Stimulated activated CD4-positive, alpha-beta T cell treated with anti-CD3 and anti-CD28 coated beads, Interleukin-15, amount 100 ng/mL, for 48 hours (primary cell): ENCODE data around the gene GCLM.
A peak's percentile ranks its signal among the peaks of the same experiment; 100 is the strongest.
"Not testable (repeated sequence)": the region's sequence is repeated elsewhere in the genome, so short reads cannot be mapped to it uniquely, and the experiment has no call there.

Experiments
- DNase-seq, 2 donors: peaks; one replicate each; pipeline ENCODE4 v3.0.0-alpha.2; 2020; ENCODE audit warnings: low read depth in 2 of 2

Gene GCLM

GRCh38 chr1:93899543-93900207 is 9.6 kb downstream of the GCLM start:
- DNase-seq, result no peak

- DNase-seq, result no peak
These were observed 20.3 kb downstream of the GCLM start for GRCh38 chr1:93888900-93889299.

DNA sequence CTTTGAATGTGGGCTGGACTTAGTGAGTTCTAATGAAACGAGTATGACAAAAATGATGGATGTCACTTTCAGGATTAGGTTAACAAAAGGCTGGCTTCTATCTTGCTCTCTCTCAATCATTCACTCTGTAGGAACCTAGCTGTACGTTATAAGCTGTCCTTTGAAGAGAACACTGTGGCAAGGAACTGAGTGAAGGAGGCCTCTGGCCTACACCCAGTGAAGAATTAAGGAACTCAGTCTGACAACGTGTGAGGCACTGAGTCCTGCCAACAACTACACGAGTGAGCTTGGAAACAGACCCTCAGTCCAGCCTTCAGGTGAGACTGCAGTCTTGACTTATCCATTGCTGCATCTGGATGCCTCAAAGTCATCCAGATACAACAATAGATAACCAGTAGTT is 27.0 kb downstream of the GCLM start:
- no peak for DNase-seq

DNA sequence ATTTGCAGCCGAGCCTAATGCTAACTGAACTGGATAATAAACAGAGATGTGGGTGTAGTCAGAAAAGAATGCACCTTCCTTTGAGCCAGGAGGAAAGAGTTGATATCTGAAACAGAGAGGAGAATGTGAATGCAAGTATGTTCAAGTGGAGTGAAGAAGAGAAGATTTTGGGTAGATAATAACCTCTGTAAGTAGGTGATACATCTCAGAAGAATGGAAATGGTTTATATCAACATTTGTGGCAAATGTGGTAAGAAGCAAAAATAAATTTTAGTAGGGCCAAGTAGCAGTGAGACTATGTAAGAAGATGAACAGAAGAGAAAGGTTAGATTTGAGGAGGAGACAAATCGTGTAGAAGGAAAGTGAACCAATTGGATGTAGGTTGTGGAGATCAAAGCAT is 28.5 kb downstream of the GCLM start:
- no peak for DNase-seq

GRCh38 chr1:93878889-93879586 is 30.2 kb downstream of the GCLM start, which contains the start of gene DNTTIP2:
Gene DNTTIP2, minus strand, starts transcription at chr1:93879206. Its CDS starts 58 bp downstream, at chr1:93879148.
- DNase-seq, result peak; percentile 79 to 84

DNA sequence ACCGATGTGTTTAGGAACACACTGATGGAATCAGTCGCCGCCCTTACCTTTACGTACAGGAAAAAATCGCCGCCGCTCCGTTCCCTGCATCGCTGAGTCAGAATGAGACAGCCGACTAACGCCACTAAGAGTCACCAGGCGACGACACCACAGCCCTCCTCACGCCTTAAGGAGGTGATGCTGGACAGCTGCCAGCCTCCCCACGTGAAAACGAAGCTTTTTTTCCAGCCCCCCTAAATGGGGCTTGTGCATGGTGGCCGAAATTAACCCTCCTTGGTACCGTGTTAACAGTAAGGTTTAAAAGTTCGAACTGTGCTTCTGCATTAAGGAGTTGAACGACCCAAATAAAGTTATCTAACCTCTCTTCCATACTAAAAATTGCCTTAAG is 30.7 kb downstream of the GCLM start:
- peak; percentile 49 to 50 for DNase-seq

DNA sequence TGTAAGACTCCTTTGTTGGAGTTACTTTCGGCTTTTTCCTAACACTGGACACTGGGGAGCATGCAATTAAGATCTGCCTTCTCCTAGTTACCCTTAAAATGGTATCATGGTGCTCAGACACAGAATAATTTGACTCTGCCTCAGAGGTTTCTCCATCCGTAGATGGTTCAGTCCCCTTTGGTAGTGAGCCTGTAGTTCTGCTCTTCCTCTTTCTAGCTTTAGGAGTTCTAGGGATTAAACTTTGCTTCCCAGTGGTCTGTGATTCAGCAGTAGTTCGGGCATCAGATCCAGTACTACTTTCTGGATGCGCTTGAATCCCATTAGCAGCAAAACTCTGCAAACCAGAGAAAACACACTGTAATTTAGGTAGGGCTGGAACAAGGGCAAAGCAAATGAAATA is 31.7 kb downstream of the GCLM start:
- no peak for DNase-seq

DNA sequence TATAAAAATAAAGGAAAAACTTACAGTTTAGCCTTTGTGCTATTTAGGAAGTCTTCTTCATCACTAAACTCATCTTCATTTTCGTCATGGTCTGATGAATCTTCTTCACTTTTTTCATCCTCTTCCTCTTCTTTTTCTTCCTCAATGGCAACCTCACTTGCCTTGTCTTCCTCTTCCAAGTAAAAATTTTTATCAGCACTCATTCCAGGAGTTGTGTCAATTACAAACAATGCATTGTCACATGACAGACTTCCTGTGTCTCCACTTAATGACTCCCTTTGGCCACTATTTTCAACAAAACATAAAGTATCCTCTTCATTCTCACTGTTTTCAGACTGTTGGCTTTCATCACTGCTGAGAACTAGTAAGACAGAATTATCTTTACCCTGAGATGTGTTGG is 33.0 kb downstream of the GCLM start:
- no peak for DNase-seq

- DNase-seq, result no peak
These were observed 35.1 kb downstream of the GCLM start for GRCh38 chr1:93874025-93874651.

GRCh38 chr1:93871366-93871765 is 37.9 kb downstream of the GCLM start:
- no peak for DNase-seq

- no peak for DNase-seq
These were observed 39.6 kb downstream of the GCLM start for GRCh38 chr1:93869653-93870052.

GRCh38 chr1:93868492-93868891 is 40.7 kb downstream of the GCLM start:
- not testable (repeated sequence) for DNase-seq

- DNase-seq, result no peak
These were observed 44.0 kb downstream of the GCLM start for GRCh38 chr1:93865253-93865652.

DNA sequence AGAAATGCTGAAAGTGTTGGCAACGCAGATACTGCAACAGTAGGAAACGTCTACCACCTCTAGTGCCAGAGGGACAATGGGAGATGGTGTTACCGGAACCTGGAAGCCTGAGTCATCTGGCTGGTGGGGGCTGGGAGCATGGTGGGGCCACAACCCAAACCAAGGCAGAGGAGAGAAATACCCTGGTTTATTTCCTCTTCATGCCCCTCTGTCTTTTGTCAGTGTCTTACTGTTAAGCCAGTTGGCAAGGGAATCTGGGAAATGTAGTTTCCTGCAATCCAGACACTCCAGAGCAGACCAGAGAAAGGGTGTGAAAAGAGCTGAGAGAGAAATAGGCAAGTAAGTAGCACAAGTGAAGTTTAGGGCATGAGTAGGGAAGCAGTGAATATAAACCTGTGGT is 45.1 kb downstream of the GCLM start:
- no peak for DNase-seq

DNA sequence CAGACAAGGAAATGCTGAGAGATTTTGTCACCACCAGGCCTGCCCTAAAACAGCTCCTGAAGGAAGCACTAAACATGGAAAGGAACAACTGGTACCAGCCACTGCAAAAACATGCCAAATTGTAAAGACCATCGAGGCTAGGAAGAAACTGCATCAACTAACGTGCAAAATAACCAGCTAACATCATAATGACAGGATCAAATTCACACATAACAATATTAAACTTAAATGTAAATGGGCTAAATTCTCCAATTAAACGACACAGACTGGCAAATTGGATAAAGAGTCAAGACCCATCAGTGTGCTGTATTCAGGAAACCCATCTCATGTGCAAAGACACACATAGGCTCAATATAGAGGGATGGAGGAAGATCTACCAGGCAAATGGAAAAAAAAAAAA is 51.6 kb downstream of the GCLM start:
- DNase-seq, result not testable (repeated sequence)

DNA sequence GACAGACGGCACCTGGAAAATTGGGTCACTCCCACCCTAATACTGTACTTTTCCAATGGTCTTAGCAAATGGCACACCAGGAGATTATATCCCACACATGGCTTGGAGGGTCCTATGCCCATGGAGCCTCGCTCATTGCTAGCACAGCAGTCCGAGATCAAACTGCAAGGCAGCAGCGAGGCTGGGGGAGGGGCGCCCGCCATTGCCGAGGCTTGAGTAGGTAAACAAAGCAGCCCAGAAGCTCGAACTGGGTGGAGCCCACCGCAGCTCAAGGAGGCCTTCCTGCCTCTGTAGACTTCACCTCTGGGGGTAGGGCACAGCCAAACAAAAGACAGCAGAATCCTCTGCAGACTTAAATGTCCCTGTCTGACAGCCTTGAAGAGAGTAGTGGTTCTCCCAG is 53.2 kb downstream of the GCLM start:
- not testable (repeated sequence) for DNase-seq

- no peak for DNase-seq
These were observed 55.3 kb downstream of the GCLM start for GRCh38 chr1:93853940-93854339.

DNA sequence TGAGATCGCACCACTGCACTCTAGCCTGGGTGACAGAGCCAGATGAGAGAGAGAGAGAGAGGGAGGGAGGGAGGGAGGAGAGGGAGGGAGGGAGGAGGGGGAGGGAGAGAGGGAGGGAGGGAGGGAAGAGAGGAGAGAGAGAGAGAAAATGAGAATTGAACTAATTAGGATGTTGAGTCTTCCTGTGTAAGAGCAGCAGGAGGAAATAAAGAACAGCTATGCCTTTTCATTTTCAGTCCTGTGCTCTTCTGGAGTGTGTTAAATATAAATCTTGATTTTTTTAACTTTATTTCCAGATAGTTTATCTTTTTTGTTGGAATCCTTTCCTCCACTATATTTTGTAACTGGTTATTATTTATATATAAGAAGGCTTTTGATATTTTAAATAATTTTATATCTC is 57.4 kb downstream of the GCLM start:
- no peak for DNase-seq

DNA sequence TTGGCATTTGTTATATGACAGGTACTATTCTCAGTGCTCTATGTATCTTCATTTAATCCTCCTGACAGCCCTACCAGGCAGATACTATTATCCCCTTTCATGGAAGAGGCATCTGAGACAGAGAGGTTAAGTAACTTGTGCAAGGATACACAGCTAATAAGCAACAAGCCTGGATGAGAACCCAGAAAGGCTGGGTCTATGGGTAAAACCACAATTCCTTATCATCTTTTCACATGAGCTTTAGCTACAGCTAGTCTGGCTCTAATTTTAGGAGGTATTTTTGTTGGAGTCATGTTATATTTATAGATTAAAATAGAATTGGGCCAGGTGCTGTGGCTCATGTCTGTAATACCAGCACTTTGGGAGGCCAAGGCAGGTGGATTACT is 57.9 kb downstream of the GCLM start:
- DNase-seq, result no peak

- peak; percentile 10 to 42 for DNase-seq
These were observed 58.4 kb downstream of the GCLM start for GRCh38 chr1:93850687-93851326.

DNA sequence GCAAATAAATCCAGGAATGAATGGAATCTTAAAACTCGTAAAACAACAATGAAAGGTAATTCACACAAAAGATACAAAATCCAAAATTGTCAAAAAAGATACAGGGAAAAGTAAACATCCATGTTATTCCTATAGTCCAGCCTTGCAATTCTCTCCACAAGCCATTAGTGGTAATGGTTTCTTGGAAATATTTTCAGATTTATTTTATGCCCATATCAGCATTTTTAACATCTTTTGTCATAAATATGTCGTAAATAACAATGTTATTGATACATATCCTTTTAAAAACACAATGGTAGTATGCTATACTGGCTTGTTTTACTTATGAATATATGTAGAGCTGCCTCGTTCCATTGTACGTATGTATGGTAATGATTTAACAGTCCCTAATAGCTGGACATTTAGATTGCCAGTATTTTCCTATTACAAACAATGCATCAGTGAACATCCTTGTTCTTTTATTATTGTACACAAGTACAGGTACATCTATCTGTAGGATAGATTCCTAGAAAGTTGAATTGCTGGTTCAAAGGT is 60.8 kb downstream of the GCLM start:
- DNase-seq, result no peak

- DNase-seq, result peak; percentile 34
These were observed 61.4 kb downstream of the GCLM start for GRCh38 chr1:93847811-93848288.
